Measurements from ENCODE around the gene TMEM185B. TPM values are rescaled to one million over a fixed set of nuclear protein-coding genes. Genes with fewer than 3 reads are reported as not detected.

Gene TMEM185B
- total and polyA plus RNA-seq, 2 of the 4 experiments (the other 2 are of a cell fraction): 17.7 to 26.1 TPM

DNA sequence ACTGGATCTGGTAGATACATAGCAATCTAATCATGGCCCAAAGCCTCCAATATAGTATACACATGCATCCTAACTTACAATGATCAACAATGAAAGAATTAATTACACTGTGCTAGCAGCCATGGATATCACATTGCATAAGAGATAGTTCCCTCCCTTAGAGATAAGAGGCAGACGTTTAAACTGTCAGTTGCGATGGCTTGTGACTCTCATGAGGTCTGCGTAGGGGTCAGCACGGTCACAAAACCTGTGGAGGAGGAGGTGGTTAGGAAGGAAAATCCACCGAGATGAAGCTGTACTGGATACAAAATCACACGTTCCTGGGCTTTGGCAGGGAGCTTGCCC is 28.7 kb upstream of the TMEM185B start:
- Histone ChIP-seq H2AFZ (replicated peaks; ENCODE audit: low read length, poor library complexity) (peak overlapping the region; percentile 86), H2AK5ac (ENCODE audit: low read depth, low read length) (no peak overlapping the region), H2BK120ac (ENCODE audit: low read depth, low read length) (no peak overlapping the region), H4K5ac (ENCODE audit: low read depth, low read length) (no peak overlapping the region), H3K4me3 (ENCODE audit: insufficient read depth, low read depth, low read length) (peak overlapping the region; percentile 65), H3K79me1 (ENCODE audit: low read depth in 1 of 2, low read length in 2 of 2) (peaks cover 4 to 35% of the 10 kb centered on the region in 2 experiments), H3K14ac (replicated peaks; ENCODE audit: low read depth, low read length) (0 out of 2 replicates have a peak overlapping the region, but pooled peaks have one; percentile 23), H3K36me3 (ENCODE audit: control insufficient read depth, insufficient read depth, low read length) (no peaks in the 10 kb centered on the region), H2BK15ac (ENCODE audit: low read depth, low read length) (no peak overlapping the region; the same call in 2 of the 3 replicates), H4K20me1 (ENCODE audit: insufficient read depth, low read length) (peaks cover 28% of the 10 kb centered on the region), H2BK20ac (ENCODE audit: low read depth, low read length) (no peak overlapping the region), H4K8ac (ENCODE audit: low read depth in 2 of 2, low read length in 2 of 2) (peak overlapping the region in 1 of 2 experiments; percentile 62; a peak in 1 of 4 replicates), H3K9me3 (ENCODE audit: control insufficient read depth, insufficient read depth, low read length) (no peaks in the 10 kb centered on the region), H3K56ac (ENCODE audit: extremely low read depth, insufficient read depth, low read length) (no peak overlapping the region), H3K18ac (ENCODE audit: low read depth, low read length) (no peak overlapping the region), H3K9me1 (ENCODE audit: insufficient read depth, low read length) (peaks cover 8% of the 10 kb centered on the region; the same call in 1 of the 2 replicates), H3K27ac (ENCODE audit: insufficient read depth, low read length) (no peak overlapping the region), H3K27me3 (ENCODE audit: control insufficient read depth, insufficient read depth, low read length) (peaks cover 11% of the 10 kb centered on the region; the same call in 1 of the 2 replicates), H2BK5ac (ENCODE audit: low read depth, low read length, poor library complexity, severe bottlenecking) (no peak overlapping the region), H3K4me2 (ENCODE audit: low read depth, low read length) (peak overlapping the region; percentile 71), H3K23ac (ENCODE audit: low read depth, low read length) (peak overlapping the region; percentile 83; the same call in 1 of the 2 replicates), H3K4me1 (ENCODE audit: control insufficient read depth, insufficient read depth, low read length) (peaks cover 5% of the 10 kb centered on the region; the same call in 1 of the 2 replicates), H4K91ac (ENCODE audit: insufficient read depth, low read depth, low read length) (no peak overlapping the region), H3K4ac (ENCODE audit: low read depth, low read length) (peak overlapping the region; percentile 47; the same call in 1 of the 2 replicates), H3K9ac (ENCODE audit: low read depth, low read length) (peak overlapping the region; percentile 46; the same call in 1 of the 2 replicates), H2AK9ac (replicated peaks; ENCODE audit: low read depth, low read length, poor library complexity) (peak overlapping the region; percentile 69)
- DNase-seq (no peak), ATAC-seq (ENCODE audit: low read depth) (no peak)
- BruUV-seq (replicated peaks): no TSS peak
- POLR2A ChIA-PET (ENCODE audit: unreplicated experiment): no interaction called here
- CTCF ChIA-PET: interaction anchor here (0.6 kb wide), 1 partner anchor 62 kb away, joined by 3 read pairs; no protein-coding TSS in a partner anchor
- in situ Hi-C loops (cut with MboI; ENCODE audit: low sequenced_read_pairs): no loop called here
- dilution Hi-C loops (cut with HindIII; ENCODE audit: low sequenced_read_pairs, unreplicated experiment): no loop called here
- no CpG with 5 or more reads among the region's 6 CpGs for WGBS, 2 experiments (ENCODE audit: extremely low coverage in 2 of 2, insufficient read length in 1 of 2)
- intact Hi-C loops (cut with micrococcal nuclease): loop anchor here (5.0 kb wide), 1 partner anchor 425 kb away; no protein-coding TSS in a partner anchor
- TF ChIP-seq, protein P1, sequence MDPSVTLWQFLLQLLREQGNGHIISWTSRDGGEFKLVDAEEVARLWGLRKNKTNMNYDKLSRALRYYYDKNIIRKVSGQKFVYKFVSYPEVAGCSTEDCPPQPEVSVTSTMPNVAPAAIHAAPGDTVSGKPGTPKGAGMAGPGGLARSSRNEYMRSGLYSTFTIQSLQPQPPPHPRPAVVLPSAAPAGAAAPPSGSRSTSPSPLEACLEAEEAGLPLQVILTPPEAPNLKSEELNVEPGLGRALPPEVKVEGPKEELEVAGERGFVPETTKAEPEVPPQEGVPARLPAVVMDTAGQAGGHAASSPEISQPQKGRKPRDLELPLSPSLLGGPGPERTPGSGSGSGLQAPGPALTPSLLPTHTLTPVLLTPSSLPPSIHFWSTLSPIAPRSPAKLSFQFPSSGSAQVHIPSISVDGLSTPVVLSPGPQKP (IDR thresholded peaks at IDR 0.05; ENCODE audit: borderline replicate concordance, low read depth, low read length): no peak
- TF ChIP-seq CEBPB (IDR thresholded peaks at IDR 0.05; ENCODE audit: low read depth, low read length): peak; percentile 36; the same call in 1 of the 2 replicates

Data from IMR-90 (cell line).